A172 (cell line): Measurements from ENCODE around the gene RBM22. TPM values are rescaled to one million over a fixed set of nuclear protein-coding genes. Genes with fewer than 3 reads are reported as not detected.

Experiments used
- total RNA-seq: library from RNA; depleted of rRNA; stranded (reverse); fragments of >200 nt; shearing (Covaris generic); gene quantifications from 2 replicates; pipeline ENCODE4 v1.2.3, GENCODE V29; 2014; rRNA removed

The RBM22 gene
- total RNA-seq, 1 experiment from 2014 or later, result 36.4 TPM

Other genes with a start within 250 kb of the RBM22 start
- 55.4 and 77.8 TPM in 2 replicates for gene NDST1, start 192.9 kb downstream of the RBM22 start, total RNA-seq
- 7.2 and 9.0 TPM in 2 replicates for gene SYNPO, start 60.4 kb downstream of the RBM22 start, total RNA-seq
- gene MYOZ3, start 39.8 kb downstream of the RBM22 start, total RNA-seq, result 0.07 and 0.45 TPM in 2 replicates
- 67.7 and 68.0 TPM in 2 replicates for gene DCTN4, start 58.0 kb upstream of the RBM22 start, total RNA-seq
- gene SMIM3, start 77.7 kb upstream of the RBM22 start, total RNA-seq, result 11.4 and 26.2 TPM in 2 replicates
- gene IRGM, start 145.5 kb upstream of the RBM22 start, total RNA-seq, result not detected in 2 replicates
- gene ZNF300, start 203.9 kb upstream of the RBM22 start, total RNA-seq, result 15.2 and 17.3 TPM in 2 replicates